ENCODE measurements around the gene SERPINE1.

SERPINE1 gene

GRCh38 chr7:101094791-101095375 is 32.0 kb upstream of the SERPINE1 start:
- Histone ChIP-seq H3K4me3 (ENCODE audit: low read depth, low read length) (no peak overlapping the region), H3K27ac (ENCODE audit: extremely low read depth, low read depth, low read length) (no peak overlapping the region), H3K4me1 (ENCODE audit: control insufficient read depth, insufficient read depth, low read length) (no peaks in the 10 kb centered on the region), H3K36me3 (ENCODE audit: control insufficient read depth in 2 of 2, insufficient read depth in 1 of 2, low read length in 2 of 2) (no peaks in the 10 kb centered on the region), H3K9me3 (ENCODE audit: control insufficient read depth, insufficient read depth, low read depth, low read length) (no peaks in the 10 kb centered on the region)
- ChIA-PET POLR2A (interaction anchor here (0.6 to 0.7 kb wide), 2 partner anchors 45 to 81 kb away, joined by 3 to 4 read pairs; no protein-coding TSS in a partner anchor), CTCF (interaction anchor here (0.6 to 1.9 kb wide), 21 partner anchors 9 to 1331 kb away, joined by 3 to 18 read pairs (median 4); partner anchors contain the start of gene TRIM56)
- TF ChIP-seq ZNF707 (tag by site-specific recombination; IDR thresholded peaks at IDR 0.05) (no peak), ZNF747 (tag by site-specific recombination; IDR thresholded peaks at IDR 0.05) (no peak), ZNF148 (tag by site-specific recombination; IDR thresholded peaks at IDR 0.05; ENCODE audit: borderline replicate concordance) (no peak), ZSCAN23 (tag by site-specific recombination; IDR thresholded peaks at IDR 0.05) (no peak), ZNF473 (tag by site-specific recombination; IDR thresholded peaks at IDR 0.05) (no peak), GLIS1 (tag by site-specific recombination; IDR thresholded peaks at IDR 0.05) (peak; percentile 49), ZNF292 (tag by site-specific recombination; IDR thresholded peaks at IDR 0.05; ENCODE audit: borderline replicate concordance, low read depth) (no peak), PATZ1 (tag by site-specific recombination; IDR thresholded peaks at IDR 0.05) (0 out of 2 replicates have a peak, but pooled peaks have one; percentile 14), ZNF274 (IDR thresholded peaks at IDR 0.05; ENCODE audit: low read length) (no peak), ZNF274 (tag by site-specific recombination; IDR thresholded peaks at IDR 0.05; ENCODE audit: borderline replicate concordance) (no peak), ZNF521 (tag by site-specific recombination; IDR thresholded peaks at IDR 0.05) (no peak), ZNF664 (tag by site-specific recombination; IDR thresholded peaks at IDR 0.05) (peak; percentile 82), FEZF1 (tag by site-specific recombination; IDR thresholded peaks at IDR 0.05) (no peak), ZNF701 (tag by site-specific recombination; IDR thresholded peaks at IDR 0.05) (no peak), ZIC2 (tag by site-specific recombination; IDR thresholded peaks at IDR 0.05) (no peak), ZNF2 (tag by site-specific recombination; IDR thresholded peaks at IDR 0.05) (peak; percentile 96), ZNF24 (tag by site-specific recombination; IDR thresholded peaks at IDR 0.05) (no peak), ZNF488 (tag by site-specific recombination; IDR thresholded peaks at IDR 0.05) (no peak), CTCF (tag by site-specific recombination; IDR thresholded peaks at IDR 0.05) (peak; percentile 65; the same call in 1 of the 2 replicates), ZNF362 (tag by site-specific recombination; IDR thresholded peaks at IDR 0.05) (peak; percentile 84), ZNF121 (tag by site-specific recombination; IDR thresholded peaks at IDR 0.05) (peak; percentile 97), ZEB2 (tag by site-specific recombination; IDR thresholded peaks at IDR 0.05) (0 out of 2 replicates have a peak, but pooled peaks have one; percentile 21), REST (tag by site-specific recombination; IDR thresholded peaks at IDR 0.05) (no peak)
- TF ChIP-seq, protein P1, sequence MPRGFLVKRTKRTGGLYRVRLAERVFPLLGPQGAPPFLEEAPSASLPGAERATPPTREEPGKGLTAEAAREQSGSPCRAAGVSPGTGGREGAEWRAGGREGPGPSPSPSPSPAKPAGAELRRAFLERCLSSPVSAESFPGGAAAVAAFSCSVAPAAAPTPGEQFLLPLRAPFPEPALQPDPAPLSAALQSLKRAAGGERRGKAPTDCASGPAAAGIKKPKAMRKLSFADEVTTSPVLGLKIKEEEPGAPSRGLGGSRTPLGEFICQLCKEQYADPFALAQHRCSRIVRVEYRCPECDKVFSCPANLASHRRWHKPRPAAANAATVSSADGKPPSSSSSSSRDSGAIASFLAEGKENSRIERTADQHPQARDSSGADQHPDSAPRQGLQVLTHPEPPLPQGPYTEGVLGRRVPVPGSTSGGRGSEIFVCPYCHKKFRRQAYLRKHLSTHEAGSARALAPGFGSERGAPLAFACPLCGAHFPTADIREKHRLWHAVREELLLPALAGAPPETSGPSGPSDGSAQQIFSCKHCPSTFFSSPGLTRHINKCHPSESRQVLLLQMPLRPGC (tag by site-specific recombination; IDR thresholded peaks at IDR 0.05): 0 out of 2 replicates have a peak, but pooled peaks have one; percentile 4

Data from HEK293 (cell line).